Activated effector memory CD4-positive, alpha-beta T cell treated with anti-CD3 and anti-CD28 coated beads, Interleukin-2, amount 50 U/mL, for 16 hours (primary cell): ENCODE data around the gene AKR7A3.

Source experiments
- DNase-seq: peaks from one replicate; pipeline ENCODE4 v3.0.0-alpha.2; 2020

Gene AKR7A3

DNA sequence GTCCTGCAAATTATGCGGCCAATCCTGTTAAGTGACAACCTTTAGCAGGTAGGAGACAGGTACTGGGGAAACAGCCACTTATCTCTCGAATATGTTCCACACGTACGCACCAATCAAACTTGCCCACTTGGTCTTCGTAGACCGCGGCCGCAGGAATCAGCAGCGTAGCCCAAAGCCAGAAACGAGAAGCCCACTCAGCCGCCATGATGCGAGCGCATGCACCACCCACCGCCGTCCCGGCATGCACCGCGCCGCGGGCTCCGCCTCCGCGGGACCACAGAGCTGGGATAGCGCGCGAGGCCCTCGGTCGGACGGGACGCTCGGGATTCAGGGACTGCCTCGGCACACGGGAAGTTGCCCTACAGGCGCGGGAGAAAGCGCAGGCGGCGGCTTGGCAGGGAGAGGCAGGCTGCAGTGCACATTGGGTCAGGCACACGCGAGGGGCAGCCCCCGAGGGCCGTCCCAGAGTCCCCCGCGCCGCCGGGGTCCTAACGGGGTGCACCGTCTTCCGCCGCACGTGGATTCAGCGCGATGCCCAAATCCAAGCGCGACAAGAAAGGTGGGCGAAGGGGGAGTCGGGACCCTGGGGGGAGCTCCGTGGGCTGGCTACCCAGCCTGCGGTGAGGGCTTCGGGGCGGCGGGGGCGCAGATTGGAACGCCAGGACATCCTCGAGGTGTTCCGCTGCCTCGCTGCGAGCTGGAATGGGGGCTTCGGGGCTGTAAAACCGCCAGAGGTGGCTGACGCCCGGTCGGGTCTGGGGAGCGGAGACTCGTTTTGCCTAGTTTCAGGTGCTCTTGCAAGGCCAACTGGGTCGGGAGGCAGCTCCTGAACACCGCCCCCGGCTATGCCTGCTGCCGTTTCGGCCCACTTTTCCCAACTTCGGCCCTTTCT lies 37.0 kb downstream of the AKR7A3 start, which contains the start of the genes EMC1 and MRTO4:
Gene EMC1 (minus strand): TSS at position 220 of the 892 bp plus-strand sequence. CDS start 15 bp downstream, at position 205.
Gene MRTO4 (plus strand): TSS at position 501 of the 892 bp plus-strand sequence. CDS start 31 bp downstream, at position 532.
- DNase-seq: peak; percentile 98

DNA sequence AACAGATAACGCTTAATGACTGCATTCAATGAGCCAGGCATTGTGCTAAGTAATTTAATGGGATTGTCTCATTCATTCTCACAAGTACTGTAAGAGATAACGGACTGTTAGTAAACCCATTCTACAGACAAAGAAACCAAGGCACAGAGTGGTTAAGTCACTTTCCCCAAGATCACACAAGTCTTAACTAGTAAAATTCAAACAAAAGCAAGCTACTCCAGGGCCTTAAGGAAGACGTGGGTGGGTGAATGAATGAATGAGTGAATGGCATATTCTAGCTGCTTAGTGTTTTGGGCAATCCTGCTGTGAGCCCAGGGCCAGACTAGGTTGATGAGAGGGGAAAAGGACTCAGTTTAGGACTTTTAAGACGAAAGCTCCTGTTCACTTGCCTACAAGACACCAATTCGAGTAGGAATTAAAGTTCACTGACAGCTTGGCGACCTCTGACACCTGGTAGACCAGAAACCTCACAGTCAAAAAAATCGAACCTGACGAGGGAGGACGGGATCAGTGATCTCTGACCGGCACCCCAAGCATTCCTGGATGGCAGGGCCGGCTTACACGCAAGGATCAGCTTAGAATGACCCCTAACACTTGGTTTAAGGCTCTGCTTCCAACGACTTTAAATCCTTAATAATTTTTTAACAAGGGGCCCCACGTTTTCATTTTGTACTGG lies 37.8 kb downstream of the AKR7A3 start:
- DNase-seq: no peak

DNA sequence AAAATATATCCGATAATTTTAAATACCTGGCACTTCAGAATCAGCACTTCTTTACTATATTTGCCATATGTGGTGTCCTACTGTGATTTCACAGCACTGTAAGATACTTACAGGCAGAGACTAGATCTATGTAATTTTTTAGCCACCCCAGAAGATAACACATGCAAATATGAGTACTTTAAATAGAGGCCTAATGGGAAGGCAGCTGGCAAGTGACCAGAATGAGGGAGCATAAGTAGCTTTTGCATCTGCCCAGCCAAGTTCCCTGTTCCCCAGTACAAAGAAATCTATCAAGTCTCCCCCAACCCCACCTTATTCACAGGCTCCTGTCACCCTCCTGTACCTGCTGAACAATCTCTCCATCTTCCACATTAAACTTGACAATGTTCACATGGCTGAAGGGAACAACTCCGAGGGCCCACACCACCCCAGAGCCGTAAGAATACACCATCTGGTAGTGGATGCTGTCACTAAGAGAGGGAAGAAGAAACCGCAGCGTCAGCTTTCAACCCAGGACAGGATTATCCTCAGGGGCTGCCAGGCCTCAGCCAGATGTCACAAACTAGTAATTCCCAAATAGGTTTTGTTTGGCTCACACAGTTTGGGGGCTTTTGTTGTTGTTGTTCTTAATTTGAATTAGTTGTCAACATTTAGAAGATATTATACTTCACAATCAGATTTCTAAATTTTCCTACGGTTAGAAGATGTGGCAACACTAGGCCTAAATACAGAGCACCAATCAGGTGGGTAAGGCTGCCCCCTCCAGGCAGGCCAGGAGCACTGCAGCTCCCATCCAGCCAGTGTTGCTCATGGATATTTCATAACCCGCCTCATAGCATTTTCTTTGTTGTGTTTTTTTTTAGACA lies 47.7 kb downstream of the AKR7A3 start:
- DNase-seq: peak; percentile 87

DNA sequence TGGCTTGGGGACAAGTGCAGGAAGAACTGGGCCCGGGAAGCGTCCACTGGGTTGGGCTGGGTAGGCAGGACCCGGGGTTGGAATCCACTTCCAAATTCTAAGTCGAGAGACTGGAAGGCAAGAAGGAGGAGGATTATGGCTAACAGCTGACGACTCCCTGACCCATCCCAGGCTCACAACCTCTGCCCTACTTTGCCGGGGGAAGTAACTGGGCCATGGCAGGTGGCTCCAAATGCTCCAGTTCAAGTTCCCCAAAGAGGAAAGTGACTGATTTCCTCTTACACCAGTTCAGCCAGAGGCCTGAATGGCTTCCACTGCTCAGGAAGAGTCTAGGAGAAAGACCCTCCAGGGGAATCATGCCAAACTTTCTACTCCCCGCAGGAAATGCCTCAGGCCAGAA lies 48.7 kb downstream of the AKR7A3 start:
- no peak for DNase-seq

DNA sequence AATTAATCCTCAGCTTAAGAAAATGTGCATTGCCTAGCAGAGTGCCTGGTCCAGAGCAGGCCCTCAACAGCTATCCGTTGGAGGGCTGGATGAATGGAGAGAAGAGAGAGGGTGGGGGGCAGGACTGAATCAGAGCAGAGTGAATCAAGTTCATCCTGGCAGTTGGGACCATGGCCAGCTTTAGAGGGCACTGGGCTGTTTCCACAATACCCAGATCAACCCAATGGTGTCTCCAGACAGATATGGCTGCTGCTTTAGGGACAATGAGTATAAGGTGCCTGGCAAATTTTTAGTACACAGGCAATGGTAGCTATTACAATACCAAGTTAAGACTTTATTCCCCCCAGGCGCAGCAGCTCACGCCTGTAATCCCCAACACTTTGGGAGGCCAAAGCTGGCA lies 54.3 kb downstream of the AKR7A3 start:
- DNase-seq: no peak
